ENCODE measurements around the gene TMEM214.

DNA sequence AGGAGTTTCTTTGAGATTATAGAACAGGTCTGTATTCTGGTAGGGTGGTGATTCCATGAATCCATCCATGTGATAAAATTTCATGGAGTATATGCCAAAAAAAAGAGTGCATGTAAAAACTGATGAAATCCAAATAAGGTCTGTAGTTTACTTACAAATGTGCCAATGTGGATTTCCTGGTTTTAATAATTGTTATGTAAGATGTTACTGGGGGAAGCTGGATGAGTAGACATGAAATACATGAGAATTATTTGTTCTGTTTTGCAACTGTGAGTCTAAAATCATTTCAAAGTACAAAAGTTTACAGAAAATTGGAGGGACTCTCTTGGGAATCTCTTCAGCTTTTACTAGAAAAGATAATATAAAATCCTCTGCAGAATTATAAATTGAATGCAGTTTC lies 23.7 kb upstream of the TMEM214 start:
- TF ChIP-seq, protein P1, sequence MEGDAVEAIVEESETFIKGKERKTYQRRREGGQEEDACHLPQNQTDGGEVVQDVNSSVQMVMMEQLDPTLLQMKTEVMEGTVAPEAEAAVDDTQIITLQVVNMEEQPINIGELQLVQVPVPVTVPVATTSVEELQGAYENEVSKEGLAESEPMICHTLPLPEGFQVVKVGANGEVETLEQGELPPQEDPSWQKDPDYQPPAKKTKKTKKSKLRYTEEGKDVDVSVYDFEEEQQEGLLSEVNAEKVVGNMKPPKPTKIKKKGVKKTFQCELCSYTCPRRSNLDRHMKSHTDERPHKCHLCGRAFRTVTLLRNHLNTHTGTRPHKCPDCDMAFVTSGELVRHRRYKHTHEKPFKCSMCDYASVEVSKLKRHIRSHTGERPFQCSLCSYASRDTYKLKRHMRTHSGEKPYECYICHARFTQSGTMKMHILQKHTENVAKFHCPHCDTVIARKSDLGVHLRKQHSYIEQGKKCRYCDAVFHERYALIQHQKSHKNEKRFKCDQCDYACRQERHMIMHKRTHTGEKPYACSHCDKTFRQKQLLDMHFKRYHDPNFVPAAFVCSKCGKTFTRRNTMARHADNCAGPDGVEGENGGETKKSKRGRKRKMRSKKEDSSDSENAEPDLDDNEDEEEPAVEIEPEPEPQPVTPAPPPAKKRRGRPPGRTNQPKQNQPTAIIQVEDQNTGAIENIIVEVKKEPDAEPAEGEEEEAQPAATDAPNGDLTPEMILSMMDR (conservative IDR thresholded peaks at IDR 0.05 in 1 of 2, IDR thresholded peaks at IDR 0.05 in 1 of 2; ENCODE audit: extremely low read depth in 1 of 2, insufficient read depth in 1 of 2, low read depth in 1 of 2, low read length in 2 of 2) = no peak
- no peak for TF ChIP-seq EZH2 (IDR thresholded peaks at IDR 0.05; ENCODE audit: borderline replicate concordance, low read length)
